ENCODE data around the gene OR4D6.
A peak's percentile ranks its signal among the peaks of the same experiment; 100 is the strongest.
"Not testable (repeated sequence)": the region's sequence is repeated elsewhere in the genome, so short reads cannot be mapped to it uniquely, and the experiment has no call there.

OR4D6 gene

DNA sequence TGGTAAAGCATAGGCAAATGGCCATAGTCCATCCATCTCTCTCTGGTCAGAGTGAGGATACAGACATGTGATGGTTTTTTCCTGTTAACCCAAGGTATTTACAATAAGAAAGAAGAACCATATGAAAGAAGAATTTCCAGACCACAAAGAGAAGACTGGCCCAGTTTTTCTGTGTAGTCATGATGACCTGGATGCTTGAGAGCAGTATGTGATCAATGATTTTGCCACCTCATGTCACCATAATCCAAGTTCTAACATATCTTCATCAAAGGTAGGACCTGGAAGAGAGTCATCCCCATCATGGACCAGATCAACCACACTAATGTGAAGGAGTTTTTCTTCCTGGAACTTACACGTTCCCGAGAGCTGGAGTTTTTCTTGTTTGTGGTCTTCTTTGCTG is at the start of gene OR4D6:
TSS of gene OR4D6 (plus strand) at position 301 of the 400 bp plus-strand sequence. CDS start at position 301, 0 bp downstream.
- no peak for DNase-seq (ENCODE audit: low read depth in 2 of 2)

DNA sequence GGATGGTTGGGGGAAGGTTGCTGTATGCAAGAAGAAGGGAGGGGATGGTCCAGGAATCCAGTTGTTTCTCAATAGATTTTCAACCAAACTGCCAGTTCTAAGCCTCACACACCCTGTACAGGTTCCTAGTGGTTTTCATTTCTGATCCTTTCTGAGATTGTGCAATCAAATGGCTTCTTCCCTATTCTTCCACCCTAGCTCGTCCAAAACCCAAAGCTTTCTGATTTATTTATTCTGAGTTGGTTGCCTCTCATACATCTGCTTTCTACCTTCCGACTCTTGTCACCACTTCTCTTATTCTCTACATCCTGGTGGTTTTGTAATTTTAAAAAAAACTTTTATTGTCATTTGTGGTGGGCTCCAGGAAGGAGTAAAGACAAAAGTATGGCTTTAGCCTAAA is 43.1 kb upstream of the OR4D6 start:
- DNase-seq (ENCODE audit: low read depth in 2 of 2), result no peak

- no peak for DNase-seq (ENCODE audit: low read depth in 2 of 2)
These were observed 41.6 kb upstream of the OR4D6 start for GRCh38 chr11:59415111-59415510.

DNA sequence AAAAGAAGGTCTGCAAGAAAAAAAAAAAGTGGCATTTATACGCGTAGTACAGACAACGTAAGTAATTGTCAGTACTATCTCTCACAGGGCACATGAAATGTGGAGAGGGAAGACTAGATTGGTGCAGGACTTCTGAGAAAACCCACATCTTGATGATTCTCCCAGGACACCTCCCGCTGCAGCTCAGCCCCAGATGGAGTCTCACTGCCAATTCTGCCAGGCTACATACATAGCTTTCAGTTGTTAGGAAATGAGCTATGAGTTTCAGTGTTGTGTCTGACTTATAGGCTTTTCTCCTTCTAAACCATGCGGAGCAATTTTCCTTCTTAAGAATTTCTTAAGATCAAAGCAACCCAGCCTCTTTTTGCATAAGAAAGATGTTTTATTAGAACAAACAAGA is 40.1 kb upstream of the OR4D6 start:
- DNase-seq (ENCODE audit: low read depth in 2 of 2), result no peak

GRCh38 chr11:59417023-59417422 is 39.7 kb upstream of the OR4D6 start:
- DNase-seq (ENCODE audit: low read depth in 2 of 2), result no peak

DNA sequence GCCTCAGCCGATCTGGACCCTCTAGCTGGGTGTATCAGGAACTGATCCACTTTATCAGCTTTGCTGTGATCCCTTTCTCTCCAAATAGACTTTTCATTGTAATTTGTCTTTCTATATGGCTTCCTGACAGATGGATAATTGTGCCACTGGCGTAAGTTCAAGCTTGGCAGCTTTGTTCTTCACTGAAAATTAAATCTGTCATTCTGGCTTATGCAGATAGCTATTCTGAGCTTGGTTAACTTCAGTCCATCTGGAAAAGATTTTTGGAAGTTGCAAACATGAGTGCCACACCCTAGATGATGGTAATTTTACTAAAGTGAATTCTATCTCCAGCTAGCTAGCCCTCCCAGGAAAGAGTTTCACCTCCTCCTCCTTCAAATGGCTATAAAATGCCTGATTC is 38.6 kb upstream of the OR4D6 start:
- DNase-seq (ENCODE audit: low read depth in 2 of 2), result no peak

DNA sequence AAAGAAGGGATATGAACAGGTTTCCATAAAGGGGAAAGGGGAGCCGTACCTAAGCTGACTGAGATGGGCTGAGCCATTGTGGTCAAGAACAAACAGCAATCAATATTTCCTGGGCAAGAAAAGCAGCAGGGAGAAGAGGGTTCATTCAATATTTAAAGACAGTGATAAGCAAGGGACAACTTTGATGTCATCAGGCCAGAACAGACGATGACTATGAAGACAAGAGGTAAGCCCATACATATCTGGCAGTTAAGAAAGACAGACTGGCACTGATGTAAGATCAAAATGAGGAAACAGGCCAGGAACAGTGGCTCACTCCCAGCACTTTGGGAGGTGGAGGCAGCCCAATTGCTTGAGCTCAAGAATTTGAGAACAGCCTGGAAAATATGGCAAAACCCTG is 32.9 kb upstream of the OR4D6 start:
- DNase-seq (ENCODE audit: low read depth in 2 of 2), result no peak

DNA sequence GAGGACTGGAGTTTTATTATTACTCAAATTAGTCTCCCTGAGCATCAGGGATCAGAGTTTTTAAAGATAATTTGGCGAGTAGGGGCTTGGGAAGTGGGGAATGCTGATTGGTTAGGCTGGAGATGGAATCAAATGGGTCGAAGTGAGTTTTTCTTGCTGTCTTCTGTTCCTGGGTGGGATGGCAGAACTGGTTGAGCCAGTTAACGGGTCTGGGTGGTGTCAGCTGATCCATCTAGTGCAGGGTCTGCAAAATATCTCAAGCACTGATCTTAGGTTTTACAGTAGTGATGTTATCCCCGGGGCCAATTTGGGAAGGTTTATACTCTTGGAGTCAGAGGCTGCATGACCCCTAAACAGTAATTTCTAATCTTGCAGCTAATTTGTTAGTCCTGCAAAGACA is 31.6 kb upstream of the OR4D6 start:
- DNase-seq (ENCODE audit: low read depth in 2 of 2), result no peak

DNA sequence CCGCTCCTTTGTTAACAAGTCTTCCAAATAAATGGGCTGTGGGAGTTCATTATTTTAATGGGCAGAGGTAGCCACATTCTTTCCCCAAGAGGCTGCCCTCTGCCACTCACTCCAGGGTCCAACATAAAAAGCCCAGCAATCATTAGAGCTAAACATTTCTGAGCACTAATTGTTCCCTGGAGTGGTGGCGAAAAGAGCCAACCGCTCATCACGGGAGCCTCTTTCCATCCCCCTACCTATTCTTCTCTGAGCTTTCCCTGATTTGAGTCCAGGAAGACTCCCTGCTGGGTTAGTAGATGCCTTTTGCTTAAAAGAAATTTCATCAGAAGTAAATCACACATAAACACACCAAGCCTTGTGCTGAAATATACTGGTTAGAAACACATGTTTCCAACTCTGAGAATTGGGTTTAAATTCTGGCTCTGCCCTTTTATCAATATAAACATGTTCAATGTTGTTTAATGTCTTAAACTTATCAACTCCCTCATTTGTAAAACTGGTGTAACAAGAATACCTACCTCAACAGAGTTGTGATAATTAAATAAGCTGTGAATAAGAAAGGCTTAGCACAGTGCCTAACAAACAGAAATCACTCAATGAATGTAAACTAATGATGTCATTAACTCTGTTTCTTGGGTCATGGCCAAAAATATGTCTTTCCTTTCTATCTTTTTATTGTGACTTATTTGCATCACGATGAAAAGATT is 30.2 kb upstream of the OR4D6 start, which contains the start of gene OR5A2:
TSS of gene OR5A2 (minus strand) at position 53 of the 707 bp plus-strand sequence. CDS start 3,460 bp downstream, outside the sequence.
- DNase-seq (ENCODE audit: low read depth in 2 of 2), result no peak

DNA sequence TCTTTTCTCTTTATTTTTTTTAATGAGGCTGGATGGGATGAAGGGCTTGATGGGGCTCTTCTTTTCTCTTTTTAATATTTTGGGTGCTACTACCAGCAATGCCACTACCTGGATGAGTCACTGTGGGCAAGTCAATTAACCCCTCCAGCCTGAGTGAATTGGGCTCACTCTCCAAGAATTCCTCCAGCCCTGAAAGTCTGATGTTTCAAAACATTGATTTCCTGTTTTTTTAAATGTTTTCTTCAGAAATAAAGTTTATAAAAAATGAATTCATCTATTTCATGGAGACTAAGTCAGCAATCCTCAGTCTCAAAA is 29.7 kb upstream of the OR4D6 start:
- no peak for DNase-seq (ENCODE audit: low read depth in 2 of 2)

GRCh38 chr11:59429924-59430516 is 26.7 kb upstream of the OR4D6 start:
- peak in 1 of 2 donors; percentile 3 for DNase-seq (ENCODE audit: low read depth in 2 of 2)

- DNase-seq (ENCODE audit: low read depth in 2 of 2), result no peak
These were observed 20.6 kb upstream of the OR4D6 start, which contains the start of gene OR5A1 for GRCh38 chr11:59436169-59436568. TSS of gene OR5A1 (plus strand) at chr11:59436469. CDS start at chr11:59443169, 6,700 bp downstream.

GRCh38 chr11:59437770-59438169 is 19.0 kb upstream of the OR4D6 start:
- no peak for DNase-seq (ENCODE audit: low read depth in 2 of 2)

- not testable (repeated sequence) for DNase-seq (ENCODE audit: low read depth in 2 of 2)
These were observed 11.1 kb upstream of the OR4D6 start for GRCh38 chr11:59445624-59446023.

DNA sequence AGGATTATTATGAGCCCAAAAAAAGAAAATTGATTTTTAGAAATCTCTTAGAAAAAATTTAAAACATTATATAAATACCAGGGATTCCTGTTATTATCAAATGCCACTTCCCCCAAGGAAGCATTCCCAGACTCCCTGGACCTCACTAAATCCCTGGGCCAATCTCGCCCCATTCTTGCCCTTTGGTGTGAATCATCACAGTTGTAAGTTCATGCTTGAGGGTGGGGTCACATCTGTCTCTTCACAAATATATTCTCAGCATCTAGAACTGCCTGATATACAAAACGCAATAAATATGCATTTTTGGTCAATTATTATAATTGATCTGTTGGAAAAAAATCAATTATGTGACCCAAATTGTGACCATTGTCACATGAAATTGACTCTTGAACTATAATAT is 8.3 kb upstream of the OR4D6 start:
- no peak for DNase-seq (ENCODE audit: low read depth in 2 of 2)

GRCh38 chr11:59459916-59460315 is 3.2 kb downstream of the OR4D6 start:
- no peak for DNase-seq (ENCODE audit: low read depth in 2 of 2)

GRCh38 chr11:59463190-59463641 is 6.5 kb downstream of the OR4D6 start:
- DNase-seq (ENCODE audit: low read depth in 2 of 2), result no peak

- DNase-seq (ENCODE audit: low read depth in 2 of 2), result no peak
These were observed 16.3 kb downstream of the OR4D6 start, which contains the start of gene OR4D10 for GRCh38 chr11:59473015-59473414. TSS of gene OR4D10 (plus strand) at chr11:59473315. CDS start at chr11:59477430, 4,115 bp downstream.

DNA sequence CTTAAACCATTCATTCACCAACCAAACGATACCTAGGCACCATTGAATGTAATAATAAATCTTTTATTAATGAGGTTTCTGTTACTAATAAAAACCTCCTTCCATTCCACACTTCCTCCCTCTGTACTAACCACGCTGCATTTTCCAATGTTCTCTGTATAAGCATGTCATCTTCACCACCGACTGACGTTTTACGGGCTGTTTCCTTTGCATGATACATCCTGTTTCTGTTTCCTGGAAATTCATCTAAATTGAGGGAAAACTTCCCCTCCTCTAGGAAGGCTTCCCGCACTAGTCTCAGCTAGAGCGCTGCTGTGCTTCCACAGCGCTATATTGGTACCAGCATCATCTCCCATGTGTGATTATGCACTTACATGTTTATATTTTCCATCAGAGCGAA is 18.4 kb downstream of the OR4D6 start:
- no peak for DNase-seq (ENCODE audit: low read depth in 2 of 2)

- no peak for DNase-seq (ENCODE audit: low read depth in 2 of 2)
These were observed 23.1 kb downstream of the OR4D6 start for GRCh38 chr11:59479906-59480305.

GRCh38 chr11:59480359-59480758 is 23.6 kb downstream of the OR4D6 start:
- no peak for DNase-seq (ENCODE audit: low read depth in 2 of 2)

GRCh38 chr11:59501931-59502330 is 45.2 kb downstream of the OR4D6 start:
- DNase-seq (ENCODE audit: low read depth in 2 of 2), result no peak

DNA sequence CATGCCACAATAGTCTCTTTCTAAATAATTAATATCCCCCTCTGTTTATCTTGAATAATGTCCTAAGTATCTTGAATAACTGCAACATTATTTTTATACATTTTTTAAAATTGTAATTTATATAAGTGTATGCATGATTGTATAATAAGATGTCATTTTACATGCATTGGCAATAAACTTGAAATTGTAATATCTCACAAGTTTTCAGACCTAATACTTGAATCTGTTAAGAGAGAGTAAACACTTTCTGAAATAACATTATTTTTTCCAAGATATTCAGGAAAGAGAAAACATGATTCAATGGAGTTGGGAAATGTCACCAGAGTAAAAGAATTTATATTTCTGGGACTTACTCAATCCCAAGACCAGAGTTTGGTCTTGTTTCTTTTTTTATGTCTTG is 46.5 kb downstream of the OR4D6 start, which contains the start of gene OR4D11:
TSS of gene OR4D11 (plus strand) at position 301 of the 400 bp plus-strand sequence. CDS start at position 301, 0 bp downstream.
- no peak for DNase-seq (ENCODE audit: low read depth in 2 of 2)
